Activated CD8-positive, alpha-beta T cell treated with anti-CD3 and anti-CD28 coated beads for 36 hours (primary cell): Measurements from ENCODE around the gene TNRC6B. TPM values are rescaled to one million over a fixed set of nuclear protein-coding genes. Genes with fewer than 3 reads are reported as not detected.

Experiments used
- ATAC-seq: fragments of 200-7000 bp; cut with Tn5 transposase; one replicate; pipeline ENCODE4 v1.10.0; 2021; ENCODE audit warnings: mild to moderate bottlenecking, moderate library complexity
- CTCF ChIA-PET: fragments of 350-600 bp; sonication (Branson Sonifier 250); formaldehyde crosslinking; loops from one replicate; lab custom pipeline; 2021; ENCODE audit warnings: antibody characterized with exemption; lab: Charles Lee
- POLR2A ChIA-PET: fragments of 350-600 bp; sonication (Branson Sonifier 250); formaldehyde crosslinking; loops from one replicate; lab custom pipeline; 2021; ENCODE audit warnings: antibody characterized with exemption; lab: Charles Lee
- DNase-seq: peaks from one replicate; pipeline ENCODE4 v3.0.0-alpha.2; 2020
- H3K27ac Mint-ChIP-seq: one replicate; pipeline ENCODE4 v1.8.0; 2021; ENCODE audit warnings: mild to moderate bottlenecking, mixed read lengths
- H3K27me3 Mint-ChIP-seq: one replicate; pipeline ENCODE4 v1.8.0; 2021; ENCODE audit warnings: mixed read lengths
- H3K36me3 Mint-ChIP-seq: one replicate; pipeline ENCODE4 v1.8.0; 2021; ENCODE audit warnings: low read depth, mixed read lengths
- H3K4me1 Mint-ChIP-seq: one replicate; pipeline ENCODE4 v1.8.0; 2021; ENCODE audit warnings: low read depth, mixed read lengths
- H3K4me3 Mint-ChIP-seq: one replicate; pipeline ENCODE4 v1.8.0; 2021; ENCODE audit warnings: mild to moderate bottlenecking, moderate library complexity, mixed read lengths
- H3K9me3 Mint-ChIP-seq: one replicate; pipeline ENCODE4 v1.8.0; 2021; ENCODE audit warnings: mixed read lengths
- CTCF ChIP-seq: fragments of 200-600 bp; IDR thresholded peaks from one replicate; pipeline ENCODE4 v1.8.0; 2022; ENCODE audit warnings: antibody characterized with exemption, mild to moderate bottlenecking
- intact Hi-C: fragments of 100-400 bp; cut with micrococcal nuclease; formaldehyde crosslinking; loops from one replicate; pipeline ENCODE4 v1.10.0; 2022
- total RNA-seq, 2 experiments: library from RNA; stranded (reverse); gene quantifications; one replicate each; pipeline ENCODE4 v1.2.3, GENCODE V29; 2021

TNRC6B gene
- total RNA-seq, 2 experiments from 2014 or later = 42.6 to 45.2 TPM

- intact Hi-C loops = loop anchor here (10.0 kb wide), 1 partner anchor 59 kb away; the partner anchor contains the start of gene ADSL
- Mint-ChIP-seq H3K9me3 (no peaks in the 10 kb centered on the region), H3K4me1 (peaks cover 52% of the 10 kb centered on the region), H3K27me3 (no peaks in the 10 kb centered on the region), H3K27ac (peak overlapping the region; percentile 63), H3K4me3 (no peak overlapping the region), H3K36me3 (peaks cover 37% of the 10 kb centered on the region)
- ChIA-PET POLR2A (interaction anchor here (0.8 to 1.3 kb wide), 4 partner anchors 11 to 122 kb away, joined by 3 to 4 read pairs (median 3); no protein-coding TSS in a partner anchor), CTCF (interaction anchor here (1.1 to 1.4 kb wide), 3 partner anchors 15 to 40 kb away, joined by 3 read pairs; no protein-coding TSS in a partner anchor)
- no peak for TF ChIP-seq CTCF
- no peak for ATAC-seq
- no peak for DNase-seq
Measured at GRCh38 chr22:40285513-40285912, 107.8 kb downstream of the TNRC6B start.

GRCh38 chr22:40289991-40290459 lies 112.3 kb downstream of the TNRC6B start:
- intact Hi-C loops = loop anchor here (10.0 kb wide), 1 partner anchor 55 kb away; the partner anchor contains the start of gene ADSL
- peak overlapping the region; percentile 96 for H3K27ac Mint-ChIP-seq
- ATAC-seq (peak; percentile 87), DNase-seq (peak; percentile 83)
- peak overlapping the region; percentile 56 for H3K4me3 Mint-ChIP-seq
- no peak for TF ChIP-seq CTCF
- H3K4me1 Mint-ChIP-seq = peaks cover 52% of the 10 kb centered on the region
- no peaks in the 10 kb centered on the region for H3K9me3 Mint-ChIP-seq
- peaks cover 40% of the 10 kb centered on the region for H3K36me3 Mint-ChIP-seq
- ChIA-PET POLR2A (interaction anchor here (1.0 to 1.7 kb wide), 11 partner anchors 9 to 246 kb away, joined by 3 to 6 read pairs (median 4); partner anchors contain the start of gene ADSL), CTCF (no interaction called here)
- H3K27me3 Mint-ChIP-seq = no peaks in the 10 kb centered on the region

GRCh38 chr22:40290516-40290915 lies 112.8 kb downstream of the TNRC6B start:
- DNase-seq = no peak

GRCh38 chr22:40294696-40295095 lies 117.0 kb downstream of the TNRC6B start:
- Mint-ChIP-seq H3K27me3 (no peaks in the 10 kb centered on the region), H3K27ac (peak overlapping the region; percentile 17), H3K9me3 (no peaks in the 10 kb centered on the region), H3K4me3 (no peak overlapping the region), H3K4me1 (peaks cover 26% of the 10 kb centered on the region), H3K36me3 (peaks cover 28% of the 10 kb centered on the region)
- DNase-seq (no peak), ATAC-seq (no peak)
- intact Hi-C loops = no loop called here
- no peak for TF ChIP-seq CTCF
- CTCF ChIA-PET = interaction anchor here (1.3 kb wide), 1 partner anchor 53 kb away, joined by 4 read pairs; no protein-coding TSS in a partner anchor
- POLR2A ChIA-PET = no interaction called here

More at GRCh38 chr22:40290516-40290915, 112.8 kb downstream of the TNRC6B start:
- intact Hi-C loops = no loop called here
- POLR2A ChIA-PET = interaction anchor here (0.6 to 1.7 kb wide), 10 partner anchors 9 to 246 kb away, joined by 3 to 6 read pairs (median 4); partner anchors contain the start of gene ADSL
- peaks cover 48% of the 10 kb centered on the region for H3K4me1 Mint-ChIP-seq
- H3K27ac Mint-ChIP-seq = peak overlapping the region; percentile 96
- CTCF ChIA-PET = no interaction called here
- H3K36me3 Mint-ChIP-seq = peaks cover 40% of the 10 kb centered on the region
- H3K4me3 Mint-ChIP-seq = peak overlapping the region; percentile 56
- no peak for TF ChIP-seq CTCF
- no peaks in the 10 kb centered on the region for H3K9me3 Mint-ChIP-seq
- H3K27me3 Mint-ChIP-seq = no peaks in the 10 kb centered on the region
- peak; percentile 14 for ATAC-seq

GRCh38 chr22:40300316-40300715 lies 122.6 kb downstream of the TNRC6B start:
- no peaks in the 10 kb centered on the region for H3K27me3 Mint-ChIP-seq
- H3K4me3 Mint-ChIP-seq = no peak overlapping the region
- ATAC-seq = no peak
- DNase-seq = no peak
- ChIA-PET CTCF (interaction anchor here (1.7 to 6.3 kb wide), 3 partner anchors 9 to 47 kb away, joined by 4 to 25 read pairs (median 7); no protein-coding TSS in a partner anchor), POLR2A (interaction anchor here (0.6 to 1.0 kb wide), 2 partner anchors 24 to 109 kb away, joined by 3 read pairs; no protein-coding TSS in a partner anchor)
- H3K9me3 Mint-ChIP-seq = no peaks in the 10 kb centered on the region
- no peak for TF ChIP-seq CTCF
- H3K36me3 Mint-ChIP-seq = peaks cover 34% of the 10 kb centered on the region
- no peak overlapping the region for H3K27ac Mint-ChIP-seq
- intact Hi-C loops = loop anchor here (10.0 kb wide), 1 partner anchor 46 kb away; no protein-coding TSS in a partner anchor
- peaks cover 27% of the 10 kb centered on the region for H3K4me1 Mint-ChIP-seq
